ENCODE results near the gene CECR2. TPM values are rescaled to one million over a fixed set of nuclear protein-coding genes. Genes with fewer than 3 reads are reported as not detected.

CECR2 gene
- total and polyA plus RNA-seq, 10 of the 15 experiments (the other 5 are each of a cell fraction or from before 2014, with no cell fraction given), result 0.01 to 0.08 (median 0.01) TPM; not detected in 7

DNA sequence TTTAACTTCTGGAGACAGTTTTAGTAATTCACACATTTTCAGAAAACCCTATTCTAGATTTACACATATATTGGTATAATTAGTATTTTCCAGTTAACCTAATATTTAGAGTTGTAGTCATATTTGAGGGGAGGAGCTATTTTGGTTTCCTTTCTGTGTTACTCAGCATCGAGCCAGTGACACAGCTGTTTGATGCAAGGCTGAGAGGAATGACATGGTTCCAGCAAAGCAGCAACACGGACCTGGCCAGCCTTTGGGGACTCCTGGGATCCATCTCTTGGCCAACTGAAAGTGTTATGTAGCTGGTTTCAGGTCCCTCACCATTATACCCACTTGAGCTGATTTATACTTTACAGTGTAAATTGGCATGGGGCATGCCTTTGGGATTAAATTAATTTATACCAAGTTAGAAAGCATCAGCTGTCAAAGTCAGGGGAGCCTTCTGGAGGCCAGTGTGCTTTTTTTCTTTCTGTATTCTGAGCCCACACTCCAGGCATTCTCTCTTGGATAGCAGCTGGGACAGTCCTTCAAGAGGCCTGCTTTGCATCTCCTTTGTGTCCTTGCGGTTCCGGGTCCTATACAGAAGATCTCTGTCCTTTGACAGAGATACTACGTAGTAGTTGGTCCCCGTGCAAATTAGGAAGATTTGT is 102.8 kb downstream of the CECR2 start:
- Histone ChIP-seq H4K20me1 (ENCODE audit: control insufficient read depth, insufficient read depth) (no peaks in the 10 kb centered on the region), H3K79me2 (ENCODE audit: control insufficient read depth, insufficient read depth, low read length) (no peaks in the 10 kb centered on the region), H3K27ac (ENCODE audit: control insufficient read depth, insufficient read depth) (no peak overlapping the region), H3K27me3 (replicated peaks in 1 of 2; ENCODE audit: control insufficient read depth in 2 of 2, insufficient read depth in 2 of 2, low read length in 1 of 2) (peaks cover 2 to 4% of the 10 kb centered on the region in 2 experiments; a peak in 3 of 4 replicates), H3K9me3 (replicated peaks; ENCODE audit: control insufficient read depth, insufficient read depth, low read length) (no peaks in the 10 kb centered on the region), H3K4me3 (no peak overlapping the region), H3K4me1 (ENCODE audit: control insufficient read depth, insufficient read depth, low read length) (no peaks in the 10 kb centered on the region), H3K4me2 (ENCODE audit: control insufficient read depth, insufficient read depth) (no peak overlapping the region), H3K9ac (ENCODE audit: control insufficient read depth, insufficient read depth, low read length) (no peak overlapping the region), H2AFZ (ENCODE audit: control insufficient read depth, low read depth, low read length) (no peak overlapping the region), H3K36me3 (ENCODE audit: control insufficient read depth in 2 of 2, insufficient read depth in 2 of 2, low read length in 1 of 2) (no peaks in the 10 kb centered on the region)
- DNase-seq (ENCODE audit: low read depth, low spot score), result no peak
- RAD21 ChIA-PET (ENCODE audit: unreplicated experiment), result no interaction called here
- BruUV-seq (replicated peaks), result no TSS peak
- intact Hi-C loops (cut with micrococcal nuclease; ENCODE audit: unreplicated experiment) (no loop called here), in situ Hi-C loops (cut with MboI) (no loop called here)
- ATAC-seq, result no peak
- CTCF ChIA-PET, result interaction anchor here (1.3 kb wide), 1 partner anchor 30 kb away, joined by 4 read pairs; no protein-coding TSS in a partner anchor
- no peak for FAIRE-seq
- POLR2A ChIA-PET, result no interaction called here
- SMC1A ChIA-PET (ENCODE audit: uncharacterized antibody, unreplicated experiment), result interaction anchor here (1.7 kb wide), 1 partner anchor 9 kb away, joined by 4 read pairs; no protein-coding TSS in a partner anchor
- 48% methylated on average over 6 of the region's 6 CpGs for WGBS (ENCODE audit: insufficient coverage, insufficient replicate concordance, low lambda C conversion rate, missing lambda C conversion rate)
- TF ChIP-seq, protein P1, sequence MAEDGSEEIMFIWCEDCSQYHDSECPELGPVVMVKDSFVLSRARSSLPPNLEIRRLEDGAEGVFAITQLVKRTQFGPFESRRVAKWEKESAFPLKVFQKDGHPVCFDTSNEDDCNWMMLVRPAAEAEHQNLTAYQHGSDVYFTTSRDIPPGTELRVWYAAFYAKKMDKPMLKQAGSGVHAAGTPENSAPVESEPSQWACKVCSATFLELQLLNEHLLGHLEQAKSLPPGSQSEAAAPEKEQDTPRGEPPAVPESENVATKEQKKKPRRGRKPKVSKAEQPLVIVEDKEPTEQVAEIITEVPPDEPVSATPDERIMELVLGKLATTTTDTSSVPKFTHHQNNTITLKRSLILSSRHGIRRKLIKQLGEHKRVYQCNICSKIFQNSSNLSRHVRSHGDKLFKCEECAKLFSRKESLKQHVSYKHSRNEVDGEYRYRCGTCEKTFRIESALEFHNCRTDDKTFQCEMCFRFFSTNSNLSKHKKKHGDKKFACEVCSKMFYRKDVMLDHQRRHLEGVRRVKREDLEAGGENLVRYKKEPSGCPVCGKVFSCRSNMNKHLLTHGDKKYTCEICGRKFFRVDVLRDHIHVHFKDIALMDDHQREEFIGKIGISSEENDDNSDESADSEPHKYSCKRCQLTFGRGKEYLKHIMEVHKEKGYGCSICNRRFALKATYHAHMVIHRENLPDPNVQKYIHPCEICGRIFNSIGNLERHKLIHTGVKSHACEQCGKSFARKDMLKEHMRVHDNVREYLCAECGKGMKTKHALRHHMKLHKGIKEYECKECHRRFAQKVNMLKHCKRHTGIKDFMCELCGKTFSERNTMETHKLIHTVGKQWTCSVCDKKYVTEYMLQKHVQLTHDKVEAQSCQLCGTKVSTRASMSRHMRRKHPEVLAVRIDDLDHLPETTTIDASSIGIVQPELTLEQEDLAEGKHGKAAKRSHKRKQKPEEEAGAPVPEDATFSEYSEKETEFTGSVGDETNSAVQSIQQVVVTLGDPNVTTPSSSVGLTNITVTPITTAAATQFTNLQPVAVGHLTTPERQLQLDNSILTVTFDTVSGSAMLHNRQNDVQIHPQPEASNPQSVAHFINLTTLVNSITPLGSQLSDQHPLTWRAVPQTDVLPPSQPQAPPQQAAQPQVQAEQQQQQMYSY (CRISPR knock-in tag; IDR thresholded peaks at IDR 0.05), result no peak
- TF ChIP-seq SMARCA5 (IDR thresholded peaks at IDR 0.05), result no peak
- TF ChIP-seq TCF12 (IDR thresholded peaks at IDR 0.05; ENCODE audit: low read depth, low read length), result no peak
- no peak for TF ChIP-seq NR2C2 (IDR thresholded peaks at IDR 0.05; ENCODE audit: borderline replicate concordance, control insufficient read depth, insufficient read length, low read depth)
- no peak for TF ChIP-seq HCFC1 (IDR thresholded peaks at IDR 0.05; ENCODE audit: low read length)
- TF ChIP-seq DPF2 (IDR thresholded peaks at IDR 0.05), result no peak
- TF ChIP-seq ZNF622 (IDR thresholded peaks at IDR 0.05), result no peak
- no peak for TF ChIP-seq GABPA (IDR thresholded peaks at IDR 0.05; ENCODE audit: low read depth)
- no peak for TF ChIP-seq SRF (IDR thresholded peaks at IDR 0.05; ENCODE audit: low read depth in 2 of 2, low read length in 2 of 2)
- no peak for TF ChIP-seq HDAC6 (IDR thresholded peaks at IDR 0.05; ENCODE audit: unreplicated experiment)
- TF ChIP-seq, protein P2, sequence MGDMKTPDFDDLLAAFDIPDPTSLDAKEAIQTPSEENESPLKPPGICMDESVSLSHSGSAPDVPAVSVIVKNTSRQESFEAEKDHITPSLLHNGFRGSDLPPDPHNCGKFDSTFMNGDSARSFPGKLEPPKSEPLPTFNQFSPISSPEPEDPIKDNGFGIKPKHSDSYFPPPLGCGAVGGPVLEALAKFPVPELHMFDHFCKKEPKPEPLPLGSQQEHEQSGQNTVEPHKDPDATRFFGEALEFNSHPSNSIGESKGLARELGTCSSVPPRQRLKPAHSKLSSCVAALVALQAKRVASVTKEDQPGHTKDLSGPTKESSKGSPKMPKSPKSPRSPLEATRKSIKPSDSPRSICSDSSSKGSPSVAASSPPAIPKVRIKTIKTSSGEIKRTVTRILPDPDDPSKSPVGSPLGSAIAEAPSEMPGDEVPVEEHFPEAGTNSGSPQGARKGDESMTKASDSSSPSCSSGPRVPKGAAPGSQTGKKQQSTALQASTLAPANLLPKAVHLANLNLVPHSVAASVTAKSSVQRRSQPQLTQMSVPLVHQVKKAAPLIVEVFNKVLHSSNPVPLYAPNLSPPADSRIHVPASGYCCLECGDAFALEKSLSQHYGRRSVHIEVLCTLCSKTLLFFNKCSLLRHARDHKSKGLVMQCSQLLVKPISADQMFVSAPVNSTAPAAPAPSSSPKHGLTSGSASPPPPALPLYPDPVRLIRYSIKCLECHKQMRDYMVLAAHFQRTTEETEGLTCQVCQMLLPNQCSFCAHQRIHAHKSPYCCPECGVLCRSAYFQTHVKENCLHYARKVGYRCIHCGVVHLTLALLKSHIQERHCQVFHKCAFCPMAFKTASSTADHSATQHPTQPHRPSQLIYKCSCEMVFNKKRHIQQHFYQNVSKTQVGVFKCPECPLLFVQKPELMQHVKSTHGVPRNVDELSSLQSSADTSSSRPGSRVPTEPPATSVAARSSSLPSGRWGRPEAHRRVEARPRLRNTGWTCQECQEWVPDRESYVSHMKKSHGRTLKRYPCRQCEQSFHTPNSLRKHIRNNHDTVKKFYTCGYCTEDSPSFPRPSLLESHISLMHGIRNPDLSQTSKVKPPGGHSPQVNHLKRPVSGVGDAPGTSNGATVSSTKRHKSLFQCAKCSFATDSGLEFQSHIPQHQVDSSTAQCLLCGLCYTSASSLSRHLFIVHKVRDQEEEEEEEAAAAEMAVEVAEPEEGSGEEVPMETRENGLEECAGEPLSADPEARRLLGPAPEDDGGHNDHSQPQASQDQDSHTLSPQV (IDR thresholded peaks at IDR 0.05), result no peak
- TF ChIP-seq FOXM1 (IDR thresholded peaks at IDR 0.05; ENCODE audit: low read depth, low read length), result no peak
- no peak for TF ChIP-seq SUZ12 (IDR thresholded peaks at IDR 0.05; ENCODE audit: unreplicated experiment)
- TF ChIP-seq RFX5 (IDR thresholded peaks at IDR 0.05; ENCODE audit: low read depth, low read length), result no peak
- no peak for TF ChIP-seq EP300 (IDR thresholded peaks at IDR 0.05; ENCODE audit: borderline replicate concordance in 1 of 2, control insufficient read depth in 1 of 2, low read depth in 2 of 2, low read length in 2 of 2)
